Nephron progenitor cell (in vitro differentiated cells): ENCODE data around the gene CYS1.
A peak's percentile ranks its signal among the peaks of the same experiment; 100 is the strongest.
"Not testable (repeated sequence)": the region's sequence is repeated elsewhere in the genome, so short reads cannot be mapped to it uniquely, and the experiment has no call there.

Experiments
- DNase-seq: peaks from one replicate; pipeline ENCODE4 v3.0.0; 2021
- H3K27ac Mint-ChIP-seq: 2 replicates; pipeline ENCODE4 v1.8.0; 2021; ENCODE audit warnings: mild to moderate bottlenecking, moderate library complexity, mixed read lengths
- H3K27me3 Mint-ChIP-seq: 2 replicates; pipeline ENCODE4 v1.8.0; 2021; ENCODE audit warnings: mild to moderate bottlenecking, low read depth, mixed read lengths; ENCODE audit not compliant: poor library complexity
- H3K36me3 Mint-ChIP-seq: 2 replicates; pipeline ENCODE4 v1.8.0; 2021; ENCODE audit warnings: low read depth, mixed read lengths
- H3K4me1 Mint-ChIP-seq: 2 replicates; pipeline ENCODE4 v1.8.0; 2021; ENCODE audit warnings: mixed read lengths
- H3K4me3 Mint-ChIP-seq: 2 replicates; pipeline ENCODE4 v1.8.0; 2021; ENCODE audit warnings: mild to moderate bottlenecking, moderate library complexity, mixed read lengths
- H3K9me3 Mint-ChIP-seq: 2 replicates; pipeline ENCODE4 v1.8.0; 2021; ENCODE audit warnings: mild to moderate bottlenecking, moderate library complexity, mixed read lengths
- TF ChIP-seq, protein P1 (sequence below): fragments of 200-600 bp; sonication (generic); IDR thresholded peaks from 2 replicates; pipeline ENCODE4 v1.5.0; 2021; ENCODE audit warnings: antibody characterized with exemption

Gene CYS1

DNA sequence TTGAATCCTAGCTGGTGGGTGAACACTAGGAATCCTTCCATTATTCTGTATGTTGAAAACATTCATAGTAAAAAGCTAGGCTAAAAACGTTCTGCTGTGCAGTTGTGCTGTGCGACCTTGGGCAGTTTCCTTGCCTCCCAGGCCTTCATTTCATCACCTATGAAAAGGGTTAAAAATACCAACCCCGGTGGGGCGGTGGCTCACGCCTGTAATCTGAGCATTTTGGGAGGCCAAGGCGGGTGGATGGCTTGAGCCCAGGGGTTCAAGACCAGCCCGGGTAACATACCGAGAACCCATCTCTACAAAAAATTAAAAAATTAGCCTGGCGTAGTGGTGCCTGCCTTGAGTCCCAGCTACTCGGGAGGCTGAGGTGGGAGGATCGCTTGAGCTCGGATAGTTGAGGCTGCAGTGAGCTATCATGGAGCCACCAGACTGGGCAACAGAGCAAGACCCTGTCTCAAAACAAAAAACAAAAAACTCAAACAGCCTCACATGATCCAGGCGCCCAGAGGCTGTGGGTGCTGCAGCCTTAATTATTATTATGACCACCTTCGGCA, 39.5 kb upstream of the CYS1 start:
- TF ChIP-seq, protein P1, sequence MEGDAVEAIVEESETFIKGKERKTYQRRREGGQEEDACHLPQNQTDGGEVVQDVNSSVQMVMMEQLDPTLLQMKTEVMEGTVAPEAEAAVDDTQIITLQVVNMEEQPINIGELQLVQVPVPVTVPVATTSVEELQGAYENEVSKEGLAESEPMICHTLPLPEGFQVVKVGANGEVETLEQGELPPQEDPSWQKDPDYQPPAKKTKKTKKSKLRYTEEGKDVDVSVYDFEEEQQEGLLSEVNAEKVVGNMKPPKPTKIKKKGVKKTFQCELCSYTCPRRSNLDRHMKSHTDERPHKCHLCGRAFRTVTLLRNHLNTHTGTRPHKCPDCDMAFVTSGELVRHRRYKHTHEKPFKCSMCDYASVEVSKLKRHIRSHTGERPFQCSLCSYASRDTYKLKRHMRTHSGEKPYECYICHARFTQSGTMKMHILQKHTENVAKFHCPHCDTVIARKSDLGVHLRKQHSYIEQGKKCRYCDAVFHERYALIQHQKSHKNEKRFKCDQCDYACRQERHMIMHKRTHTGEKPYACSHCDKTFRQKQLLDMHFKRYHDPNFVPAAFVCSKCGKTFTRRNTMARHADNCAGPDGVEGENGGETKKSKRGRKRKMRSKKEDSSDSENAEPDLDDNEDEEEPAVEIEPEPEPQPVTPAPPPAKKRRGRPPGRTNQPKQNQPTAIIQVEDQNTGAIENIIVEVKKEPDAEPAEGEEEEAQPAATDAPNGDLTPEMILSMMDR = no peak
- no peak for DNase-seq
- Mint-ChIP-seq H3K36me3 (peaks cover 3% of the 10 kb centered on the region), H3K4me1 (peaks cover 35% of the 10 kb centered on the region), H3K27ac (peak overlapping the region; percentile 98), H3K27me3 (no peaks in the 10 kb centered on the region), H3K4me3 (peak overlapping the region; percentile 93), H3K9me3 (no peaks in the 10 kb centered on the region)

DNA sequence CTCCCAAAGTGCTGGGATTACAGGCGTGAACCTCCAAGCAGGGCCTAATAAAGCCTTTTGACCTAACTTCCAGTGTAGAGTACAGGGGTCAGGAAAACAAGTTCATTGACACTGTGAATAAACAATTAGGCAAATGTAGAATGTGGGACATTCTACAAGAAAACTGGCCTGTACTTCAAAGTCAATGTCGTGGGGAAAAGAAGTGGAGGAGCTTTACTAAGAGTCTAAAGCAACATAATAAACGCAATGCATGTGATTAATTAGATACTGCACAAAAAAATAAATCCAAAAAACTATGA, 38.8 kb upstream of the CYS1 start:
- TF ChIP-seq, protein P1 = no peak
- no peak overlapping the region for H3K4me3 Mint-ChIP-seq
- no peak for DNase-seq
- peaks cover 28% of the 10 kb centered on the region for H3K4me1 Mint-ChIP-seq
- H3K9me3 Mint-ChIP-seq = no peaks in the 10 kb centered on the region
- no peak overlapping the region for H3K27ac Mint-ChIP-seq
- H3K27me3 Mint-ChIP-seq = no peaks in the 10 kb centered on the region
- H3K36me3 Mint-ChIP-seq = no peaks in the 10 kb centered on the region

DNA sequence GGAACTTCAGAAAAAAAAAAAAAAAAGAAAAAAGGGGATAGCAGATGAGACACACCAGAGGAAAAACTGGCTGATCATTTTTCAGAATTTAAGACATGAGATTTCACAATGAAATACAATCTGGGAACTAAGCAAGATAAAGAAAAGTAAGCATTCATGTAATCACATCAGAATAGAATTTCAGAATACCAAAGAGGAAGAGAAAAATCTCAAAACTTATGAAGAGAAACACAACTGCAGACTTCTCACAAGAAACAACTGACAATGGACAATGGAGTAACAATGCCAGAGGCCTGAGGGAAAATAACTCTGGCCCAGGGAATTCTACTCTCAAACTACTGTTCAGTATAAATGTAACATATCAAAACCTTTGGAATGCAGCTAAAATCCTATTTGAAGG, 29.1 kb upstream of the CYS1 start:
- H3K27me3 Mint-ChIP-seq = peaks cover 8% of the 10 kb centered on the region
- TF ChIP-seq, protein P1 = no peak
- DNase-seq = no peak
- H3K9me3 Mint-ChIP-seq = peaks cover 17% of the 10 kb centered on the region
- peaks cover 9% of the 10 kb centered on the region for H3K4me1 Mint-ChIP-seq
- no peak overlapping the region for H3K4me3 Mint-ChIP-seq
- H3K36me3 Mint-ChIP-seq = peaks cover 8% of the 10 kb centered on the region
- H3K27ac Mint-ChIP-seq = no peak overlapping the region

DNA sequence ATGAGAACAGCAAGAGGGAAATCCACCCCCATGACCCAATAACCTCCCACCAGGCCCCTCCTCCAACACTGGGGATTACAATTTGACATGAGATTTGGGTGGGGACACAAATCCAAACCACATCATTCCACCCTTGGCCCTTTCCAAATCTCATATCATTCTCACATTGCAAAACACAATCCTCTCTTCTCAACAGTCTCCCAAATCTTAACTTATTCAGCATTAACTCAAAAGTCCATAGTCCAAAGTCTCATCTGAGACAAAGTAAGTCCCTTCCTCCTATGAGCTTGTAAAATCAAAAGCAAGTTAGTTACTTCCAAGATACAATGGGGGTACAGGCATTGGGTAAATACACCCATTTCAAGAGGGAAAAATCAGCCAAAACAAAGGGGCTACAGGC, 24.7 kb upstream of the CYS1 start:
- not testable (repeated sequence) for H3K36me3 Mint-ChIP-seq
- H3K9me3 Mint-ChIP-seq = peaks cover 17% of the 10 kb centered on the region

DNA sequence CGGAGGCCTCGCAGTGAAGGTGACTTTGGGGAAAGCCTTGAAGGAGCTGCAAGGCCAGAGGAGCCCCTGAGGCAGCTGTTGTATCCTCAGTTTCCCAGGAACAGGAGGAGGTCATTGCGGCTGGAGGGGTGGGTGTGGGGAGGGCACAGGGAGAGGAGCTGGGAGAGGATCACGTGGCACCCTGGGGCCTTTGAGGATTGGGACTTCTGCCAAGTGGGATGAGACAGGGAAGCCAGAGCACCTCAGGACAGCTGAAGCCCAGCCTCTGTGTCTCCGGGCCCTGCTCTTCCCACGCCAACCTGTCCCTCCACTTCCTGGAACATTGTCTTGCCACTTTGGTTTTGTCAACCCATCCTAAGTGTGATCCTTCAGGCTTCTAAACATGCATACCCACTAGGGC, 23.0 kb upstream of the CYS1 start:
- Mint-ChIP-seq H3K36me3 (peaks cover 8% of the 10 kb centered on the region), H3K9me3 (peaks cover 17% of the 10 kb centered on the region), H3K4me1 (peaks cover 30% of the 10 kb centered on the region), H3K27me3 (peaks cover 12% of the 10 kb centered on the region), H3K27ac (no peak overlapping the region), H3K4me3 (no peak overlapping the region)
- no peak for DNase-seq
- TF ChIP-seq, protein P1 = no peak

More for the DNA sequence above, 24.7 kb upstream of the CYS1 start:
- not testable (repeated sequence) for DNase-seq, H3K4me3 Mint-ChIP-seq, H3K27ac Mint-ChIP-seq
- Mint-ChIP-seq H3K27me3 (peaks cover 12% of the 10 kb centered on the region), H3K4me1 (peaks cover 30% of the 10 kb centered on the region)

DNA sequence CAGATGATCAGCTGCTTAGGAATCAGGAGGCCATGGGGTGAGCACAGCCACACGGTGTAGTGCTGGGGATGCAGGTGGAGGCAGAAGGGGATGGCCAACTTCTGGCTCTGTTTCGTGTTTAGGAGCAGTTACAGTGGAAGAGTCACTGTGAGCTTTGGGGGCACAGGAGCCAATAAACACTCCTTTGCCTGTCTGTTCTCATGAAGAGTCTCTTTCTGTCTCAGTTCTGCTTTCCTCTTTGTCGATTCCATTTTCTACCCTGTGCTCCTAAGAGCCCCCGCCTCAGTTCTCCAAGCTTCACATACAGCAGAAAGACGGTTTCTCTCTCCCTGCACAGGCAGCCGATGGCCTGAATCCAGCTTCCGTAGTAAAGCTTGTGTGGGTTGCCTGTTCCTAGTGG, 21.3 kb upstream of the CYS1 start:
- H3K4me3 Mint-ChIP-seq = no peak overlapping the region
- H3K27me3 Mint-ChIP-seq = peaks cover 15% of the 10 kb centered on the region
- H3K27ac Mint-ChIP-seq = peak overlapping the region; percentile 21
- H3K36me3 Mint-ChIP-seq = no peaks in the 10 kb centered on the region
- DNase-seq = no peak
- peaks cover 8% of the 10 kb centered on the region for H3K9me3 Mint-ChIP-seq
- H3K4me1 Mint-ChIP-seq = peaks cover 40% of the 10 kb centered on the region
- TF ChIP-seq, protein P1 = no peak
